Body of pancreas (tissue), 4 donors: ENCODE data around the gene CNTNAP2.

Experiments
- CTCF ChIP-seq, 7 experiments: fragments of 450-650 bp in 4 of 7; fragments of 200-600 bp in 3 of 7; sonication (generic) in 3 of 7; IDR thresholded peaks; one replicate each; pipeline ENCODE4 v1.5.1; 2016 to 2019; ENCODE audit warnings: antibody characterized with exemption in 7 of 7
- POLR2A ChIP-seq, 3 donors: fragments of 450-650 bp; IDR thresholded peaks; one replicate each; pipeline ENCODE4 v1.6.1; 2016; ENCODE audit warnings: antibody characterized with exemption in 3 of 3, mild to moderate bottlenecking in 2 of 3

- TF ChIP-seq POLR2A (IDR thresholded peaks at IDR 0.05) (no peak), CTCF (IDR thresholded peaks at IDR 0.05) (no peak)
Measured at GRCh38 chr7:146862415-146862814, 745.8 kb downstream of the CNTNAP2 start.
